IMR-90 (cell line): Measurements from ENCODE around the gene MICOS13. TPM values are rescaled to one million over a fixed set of nuclear protein-coding genes. Genes with fewer than 3 reads are reported as not detected.

Experiments used
- ATAC-seq: fragments of 200-7000 bp; cut with Tn5 transposase; 2 replicates; pipeline ENCODE4 v1.9.1; 2020; ENCODE audit warnings: low read depth, mild to moderate bottlenecking, moderate library complexity
- BruUV-seq: library from RNA; stranded (reverse); fragments of 400-500 nt; replicated peaks from 2 replicates; lab custom pipeline; 2021; lab: Mats Ljungman, UMichigan
- CTCF ChIA-PET: fragments of 300-600 bp; formaldehyde crosslinking; extraction: SDS; loops from one replicate; lab custom pipeline; 2021; ENCODE audit warnings: antibody characterized with exemption; lab: Yijun Ruan, JAX
- POLR2A ChIA-PET: fragments of 300-600 bp; sonication (Branson Sonifier 250); formaldehyde crosslinking; loops from one replicate; lab custom pipeline; 2022; ENCODE audit warnings: antibody characterized with exemption; ENCODE audit not compliant: unreplicated experiment; lab: Charles Lee
- DNase-seq: peaks from one replicate; pipeline ENCODE4 v3.0.0; 2013
- H2AFZ ChIP-seq: replicated peaks from 2 replicates; pipeline ENCODE3; 2013; ENCODE audit warnings: low read length, mild to moderate bottlenecking; ENCODE audit not compliant: poor library complexity
- H2AK5ac ChIP-seq: 2 replicates; pipeline ENCODE4 v1.6.1; 2013; ENCODE audit warnings: low read depth, low read length, inconsistent platforms
- H2AK9ac ChIP-seq: replicated peaks from 2 replicates; pipeline ENCODE3; 2013; ENCODE audit warnings: mild to moderate bottlenecking, low read depth, low read length, moderate library complexity; ENCODE audit not compliant: poor library complexity
- H2BK120ac ChIP-seq: 2 replicates; pipeline ENCODE4 v1.6.1; 2013; ENCODE audit warnings: low read depth, low read length, inconsistent platforms
- H2BK15ac ChIP-seq: 3 replicates; pipeline ENCODE4 v1.6.1; 2013; ENCODE audit warnings: low read depth, low read length, inconsistent platforms
- H2BK20ac ChIP-seq: 2 replicates; pipeline ENCODE4 v1.6.1; 2013; ENCODE audit warnings: low read depth, mild to moderate bottlenecking, inconsistent platforms, low read length, moderate library complexity
- H2BK5ac ChIP-seq: 2 replicates; pipeline ENCODE4 v1.6.1; 2013; ENCODE audit warnings: mild to moderate bottlenecking, low read depth, low read length, inconsistent platforms; ENCODE audit not compliant: poor library complexity, severe bottlenecking
- H3K14ac ChIP-seq: replicated peaks from 2 replicates; pipeline ENCODE4 v1.6.1; 2013; ENCODE audit warnings: low read depth, low read length, inconsistent platforms
- H3K18ac ChIP-seq: 2 replicates; pipeline ENCODE4 v1.6.1; 2013; ENCODE audit warnings: low read depth, low read length, control low read depth
- H3K23ac ChIP-seq: 2 replicates; pipeline ENCODE4 v1.6.1; 2013; ENCODE audit warnings: low read depth, low read length, inconsistent platforms
- H3K27ac ChIP-seq: 2 replicates; pipeline ENCODE4 v1.5.1; 2013; ENCODE audit warnings: mild to moderate bottlenecking, control low read depth, low read length; ENCODE audit not compliant: insufficient read depth
- H3K27me3 ChIP-seq: 2 replicates; pipeline ENCODE4 v1.6.1; 2013; ENCODE audit warnings: low read length; ENCODE audit not compliant: control insufficient read depth, insufficient read depth
- H3K36me3 ChIP-seq: 2 replicates; pipeline ENCODE4 v1.6.1; 2013; ENCODE audit warnings: low read length, mixed read lengths; ENCODE audit not compliant: control insufficient read depth, insufficient read depth
- H3K4ac ChIP-seq: 2 replicates; pipeline ENCODE4 v1.6.1; 2013; ENCODE audit warnings: low read depth, low read length, inconsistent platforms
- H3K4me1 ChIP-seq: 2 replicates; pipeline ENCODE4 v1.6.1; 2013; ENCODE audit warnings: low read length, mixed read lengths; ENCODE audit not compliant: control insufficient read depth, insufficient read depth
- H3K4me2 ChIP-seq: 2 replicates; pipeline ENCODE4 v1.6.1; 2013; ENCODE audit warnings: low read depth, mild to moderate bottlenecking, control low read depth, low read length, moderate library complexity
- H3K4me3 ChIP-seq: 2 replicates; pipeline ENCODE4 v1.5.1; 2013; ENCODE audit warnings: low read depth, mild to moderate bottlenecking, control low read depth, low read length, moderate library complexity; ENCODE audit not compliant: insufficient read depth
- H3K56ac ChIP-seq: 2 replicates; pipeline ENCODE4 v1.6.1; 2013; ENCODE audit warnings: low read length, inconsistent platforms; ENCODE audit not compliant: insufficient read depth; ENCODE audit errors: extremely low read depth
- H3K79me1 ChIP-seq, 2 experiments: 2 replicates each; pipeline ENCODE4 v1.6.1; 2013; ENCODE audit warnings: low read length in 2 of 2, inconsistent platforms in 1 of 2, low read depth in 1 of 2
- H3K9ac ChIP-seq: 2 replicates; pipeline ENCODE4 v1.6.1; 2013; ENCODE audit warnings: low read depth, low read length, control low read depth
- H3K9me1 ChIP-seq: 2 replicates; pipeline ENCODE4 v1.6.1; 2013; ENCODE audit warnings: low read length, inconsistent platforms; ENCODE audit not compliant: insufficient read depth
- H3K9me3 ChIP-seq: 2 replicates; pipeline ENCODE4 v1.6.1; 2013; ENCODE audit warnings: low read length; ENCODE audit not compliant: control insufficient read depth, insufficient read depth
- H4K20me1 ChIP-seq: 2 replicates; pipeline ENCODE4 v1.6.1; 2013; ENCODE audit warnings: low read length, inconsistent platforms; ENCODE audit not compliant: insufficient read depth
- H4K5ac ChIP-seq: 2 replicates; pipeline ENCODE4 v1.6.1; 2013; ENCODE audit warnings: mild to moderate bottlenecking, low read depth, low read length, control low read depth
- H4K8ac ChIP-seq, 2 experiments: 2 replicates each; pipeline ENCODE4 v1.6.1; 2013; ENCODE audit warnings: low read depth in 2 of 2, low read length in 2 of 2, control low read depth in 1 of 2, inconsistent platforms in 1 of 2
- H4K91ac ChIP-seq: 2 replicates; pipeline ENCODE4 v1.6.1; 2013; ENCODE audit warnings: low read depth, low read length, inconsistent platforms; ENCODE audit not compliant: insufficient read depth
- CEBPB ChIP-seq: IDR thresholded peaks from 2 replicates; pipeline ENCODE4 v1.6.1; 2012; ENCODE audit warnings: low read depth, low read length, improper control_type of control experiment
- ELK1 ChIP-seq: fragments of 150-350 bp; IDR thresholded peaks from 2 replicates; pipeline ENCODE4 v1.6.1; 2016; ENCODE audit warnings: low read depth, mild to moderate bottlenecking, low read length, moderate library complexity, borderline replicate concordance
- MAFK ChIP-seq: IDR thresholded peaks from 2 replicates; pipeline ENCODE4 v1.6.1; 2012; ENCODE audit warnings: low read depth, low read length, improper control_type of control experiment
- MAZ ChIP-seq: IDR thresholded peaks from 2 replicates; pipeline ENCODE4 v1.6.1; 2012; ENCODE audit warnings: low read depth, mild to moderate bottlenecking, low read length, improper control_type of control experiment, moderate library complexity, borderline replicate concordance
- POLR2A ChIP-seq: IDR thresholded peaks from 2 replicates; pipeline ENCODE4 v1.6.1; 2012; ENCODE audit warnings: mild to moderate bottlenecking, low read depth, low read length
- RFX5 ChIP-seq: IDR thresholded peaks from 2 replicates; pipeline ENCODE4 v1.8.0; 2012; ENCODE audit warnings: low read depth, mild to moderate bottlenecking, low read length, moderate library complexity
- WGBS, 2 experiments: methylation state at CpG; one replicate each; pipeline versions ENCODE4 v1.1.5 to v1.1.7; 2013; ENCODE audit warnings: missing lambda C conversion rate in 2 of 2; ENCODE audit not compliant: insufficient read length in 1 of 2; ENCODE audit errors: extremely low coverage in 2 of 2; 5-methylcytosine and 5-hydroxymethylcytosine counted together
- dilution Hi-C: fragments of 300-500 bp; cut with HindIII; formaldehyde crosslinking; loops from one replicate; pipeline ENCODE4 v1.14.3; 2018; ENCODE audit warnings: low sequenced_read_pairs; ENCODE audit not compliant: unreplicated experiment
- in situ Hi-C: fragments of 300-500 bp; cut with MboI; formaldehyde crosslinking; loops from 3 replicates; pipeline ENCODE4 v1.14.3; 2019; ENCODE audit warnings: low sequenced_read_pairs, inconsistent platforms, mixed read lengths
- intact Hi-C: fragments of 100-400 bp; cut with micrococcal nuclease; formaldehyde crosslinking; loops from 2 replicates; pipeline ENCODE4 v1.10.0; 2022
- polyA plus RNA-seq, 3 experiments: library from polyadenylated mRNA; depleted of rRNA; stranded (reverse); fragments of >200 nt; gene quantifications; 2 replicates each; pipeline ENCODE4 v1.2.3, GENCODE V29; 2012; ENCODE audit warnings: low replicate concordance in 1 of 3
- total RNA-seq: library from RNA; depleted of rRNA; stranded (reverse); fragments of >200 nt; gene quantifications from 2 replicates; pipeline ENCODE4 v1.2.3, GENCODE V29; 2012

Gene MICOS13
- total and polyA plus RNA-seq, 2 of the 4 experiments (the other 2 are of a cell fraction), result 14.5 to 48.9 TPM

GRCh38 chr19:5717215-5717935 lies 37.1 kb upstream of the MICOS13 start (continued):
- no peak for TF ChIP-seq RFX5

DNA sequence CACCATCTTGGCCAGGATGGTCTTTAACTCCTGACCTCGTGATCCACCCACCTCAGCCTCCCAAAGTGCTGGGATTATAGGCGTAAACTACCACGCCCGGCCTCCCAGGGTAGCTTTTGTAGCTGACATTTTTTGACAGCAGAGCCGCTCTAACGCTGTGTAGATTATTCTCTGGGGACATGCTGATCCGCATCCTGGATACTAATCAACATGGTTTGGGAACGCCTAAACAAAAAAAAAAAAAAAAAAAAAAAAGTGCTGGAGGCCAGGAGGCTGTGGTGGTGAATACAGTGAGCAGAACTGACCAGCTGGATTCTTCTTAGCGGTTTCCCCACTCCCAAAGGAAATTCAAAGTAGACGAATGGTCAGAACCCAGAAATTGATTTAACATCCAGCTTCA lies 34.5 kb upstream of the MICOS13 start:
- no peak overlapping the region for H4K8ac ChIP-seq
- no peak overlapping the region for H3K4me2 ChIP-seq
- TF ChIP-seq CEBPB, result no peak
- TF ChIP-seq POLR2A, result no peak
- TF ChIP-seq ELK1, result no peak
- no peak for TF ChIP-seq MAZ
- no peak for TF ChIP-seq MAFK
- TF ChIP-seq RFX5, result no peak
- no peaks in the 10 kb centered on the region for H3K27me3 ChIP-seq
- H3K79me1 ChIP-seq, result peaks cover 13 to 65% of the 10 kb centered on the region in 2 experiments; a peak in 3 of 4 replicates
- H2BK15ac ChIP-seq, result no peak overlapping the region
- no peak overlapping the region for H3K9ac ChIP-seq
- no peak overlapping the region for H3K18ac ChIP-seq
- dilution Hi-C loops (no loop called here), in situ Hi-C loops (no loop called here), intact Hi-C loops (no loop called here)
- no peak for ATAC-seq
- no TSS peak for BruUV-seq
- H2AFZ ChIP-seq, result no peak overlapping the region
- no peaks in the 10 kb centered on the region for H3K9me3 ChIP-seq
- no peak overlapping the region for H2BK5ac ChIP-seq
- peaks cover 4% of the 10 kb centered on the region for H3K4me1 ChIP-seq
- no peak overlapping the region for H2BK20ac ChIP-seq
- no peak overlapping the region for H3K56ac ChIP-seq
- no peak overlapping the region for H4K91ac ChIP-seq
- H2AK9ac ChIP-seq, result no peak overlapping the region
- H3K14ac ChIP-seq, result no peak overlapping the region
- H3K4me3 ChIP-seq, result no peak overlapping the region
- H4K5ac ChIP-seq, result no peak overlapping the region
- H3K36me3 ChIP-seq, result peaks cover 44% of the 10 kb centered on the region
- no CpG with 5 or more reads among the region's 10 CpGs for WGBS, 2 experiments
- CTCF ChIA-PET, result interaction anchor here (0.6 kb wide), 1 partner anchor 79 kb away, joined by 5 read pairs; no protein-coding TSS in a partner anchor
- POLR2A ChIA-PET, result no interaction called here
- no peak overlapping the region for H2BK120ac ChIP-seq
- peaks cover 9% of the 10 kb centered on the region for H3K9me1 ChIP-seq
- H4K20me1 ChIP-seq, result peaks cover 59% of the 10 kb centered on the region
- H3K4ac ChIP-seq, result no peak overlapping the region
- no peak overlapping the region for H3K27ac ChIP-seq
- DNase-seq, result no peak
- H2AK5ac ChIP-seq, result no peak overlapping the region
- H3K23ac ChIP-seq, result no peak overlapping the region
